Trophoblast cell (in vitro differentiated cells and primary cell): ENCODE data around the gene OSBPL3.

Experiments
- DNase-seq, 2 donors: peaks; one replicate each; pipeline ENCODE4 v3.0.0-alpha.2; 2016
- H2AFZ ChIP-seq: 2 replicates; pipeline ENCODE4 v1.6.1; 2013; ENCODE audit warnings: low read length, moderate library complexity, mild to moderate bottlenecking; ENCODE audit not compliant: insufficient read depth, poor library complexity
- H2AK5ac ChIP-seq: 2 replicates; pipeline ENCODE4 v1.6.1; 2013; ENCODE audit warnings: mild to moderate bottlenecking, low read length
- H2BK120ac ChIP-seq: 2 replicates; pipeline ENCODE4 v1.6.1; 2013; ENCODE audit warnings: low read length, mild to moderate bottlenecking, moderate library complexity; ENCODE audit not compliant: insufficient read depth, poor library complexity
- H2BK12ac ChIP-seq: 2 replicates; pipeline ENCODE4 v1.6.1; 2013; ENCODE audit warnings: mild to moderate bottlenecking, low read length, moderate library complexity
- H2BK5ac ChIP-seq: 2 replicates; pipeline ENCODE4 v1.6.1; 2013; ENCODE audit warnings: low read length, low read depth, moderate library complexity, mild to moderate bottlenecking; ENCODE audit not compliant: poor library complexity
- H3K14ac ChIP-seq: 2 replicates; pipeline ENCODE4 v1.6.1; 2013; ENCODE audit warnings: mild to moderate bottlenecking, low read length
- H3K18ac ChIP-seq: 2 replicates; pipeline ENCODE4 v1.6.1; 2013; ENCODE audit warnings: mild to moderate bottlenecking, low read length
- H3K23ac ChIP-seq: 2 replicates; pipeline ENCODE4 v1.6.1; 2013; ENCODE audit warnings: low read length
- H3K27ac ChIP-seq: 2 replicates; pipeline ENCODE4 v1.5.1; 2013; ENCODE audit warnings: low read depth, mild to moderate bottlenecking, inconsistent platforms, low read length, moderate library complexity
- H3K27me3 ChIP-seq: 2 replicates; pipeline ENCODE4 v1.6.1; 2013; ENCODE audit warnings: inconsistent platforms, mild to moderate bottlenecking, low read length, moderate library complexity; ENCODE audit not compliant: insufficient read depth
- H3K36me3 ChIP-seq, 2 experiments: 1 replicate in 1 of 2; 2 replicates in 1 of 2; pipeline ENCODE4 v1.6.1; 2013; ENCODE audit warnings: low read length in 2 of 2, mild to moderate bottlenecking in 2 of 2, moderate library complexity in 1 of 2; ENCODE audit not compliant: insufficient read depth in 2 of 2, control insufficient read depth in 1 of 2
- H3K4ac ChIP-seq: 2 replicates; pipeline ENCODE4 v1.6.1; 2013; ENCODE audit warnings: low read depth, mild to moderate bottlenecking, low read length, moderate library complexity
- H3K4me1 ChIP-seq, 2 experiments: 1 replicate in 1 of 2; 2 replicates in 1 of 2; pipeline ENCODE4 v1.6.1; 2013; ENCODE audit warnings: low read length in 2 of 2, mild to moderate bottlenecking in 2 of 2, moderate library complexity in 1 of 2; ENCODE audit not compliant: insufficient read depth in 2 of 2, control insufficient read depth in 1 of 2
- H3K4me2 ChIP-seq: 2 replicates; pipeline ENCODE4 v1.6.1; 2013; ENCODE audit warnings: inconsistent platforms, mild to moderate bottlenecking, low read length, moderate library complexity
- H3K4me3 ChIP-seq: 2 replicates; pipeline ENCODE4 v1.5.1; 2013; ENCODE audit warnings: mild to moderate bottlenecking, low read depth, low read length, inconsistent platforms
- H3K79me1 ChIP-seq: one replicate; pipeline ENCODE4 v1.6.1; 2013; ENCODE audit warnings: low read length
- H3K79me2 ChIP-seq: 2 replicates; pipeline ENCODE4 v1.6.1; 2013; ENCODE audit warnings: low read length, mild to moderate bottlenecking; ENCODE audit not compliant: control insufficient read depth, insufficient read depth, poor library complexity
- H3K9ac ChIP-seq: 2 replicates; pipeline ENCODE4 v1.6.1; 2013; ENCODE audit warnings: mild to moderate bottlenecking, low read length
- H3K9me3 ChIP-seq: 2 replicates; pipeline ENCODE4 v1.6.1; 2013; ENCODE audit warnings: low read depth, mild to moderate bottlenecking, control low read depth, inconsistent platforms, low read length; ENCODE audit not compliant: insufficient read depth
- H4K12ac ChIP-seq: 2 replicates; pipeline ENCODE4 v1.6.1; 2013; ENCODE audit warnings: low read depth, mild to moderate bottlenecking, low read length, moderate library complexity
- H4K8ac ChIP-seq: 2 replicates; pipeline ENCODE4 v1.6.1; 2013; ENCODE audit warnings: low read depth, mild to moderate bottlenecking, low read length, moderate library complexity
- H4K91ac ChIP-seq: one replicate; pipeline ENCODE4 v1.6.1; 2013; ENCODE audit warnings: low read depth, mild to moderate bottlenecking, low read length, moderate library complexity
- WGBS: extraction: QIAGEN DNeasy Blood & Tissue Kit; methylation state at CpG from one replicate; pipeline ENCODE4 v1.1.7; 2013; ENCODE audit warnings: missing lambda C conversion rate; ENCODE audit not compliant: insufficient read length, insufficient coverage; ENCODE audit errors: extremely low coverage; 5-methylcytosine and 5-hydroxymethylcytosine counted together

OSBPL3 gene

GRCh38 chr7:24764011-24764410 is 216.0 kb downstream of the OSBPL3 start:
- Histone ChIP-seq H3K14ac (no peak overlapping the region), H2AK5ac (no peak overlapping the region), H3K79me2 (no peaks in the 10 kb centered on the region), H3K79me1 (no peaks in the 10 kb centered on the region), H3K18ac (no peak overlapping the region), H4K12ac (no peak overlapping the region), H3K4me3 (no peak overlapping the region), H2BK5ac (no peak overlapping the region), H2AFZ (no peak overlapping the region), H4K91ac (no peak overlapping the region), H3K27me3 (no peaks in the 10 kb centered on the region), H3K4me1 (no peaks in the 10 kb centered on the region), H3K4ac (no peak overlapping the region), H3K27ac (no peak overlapping the region), H2BK12ac (no peak overlapping the region), H4K8ac (no peak overlapping the region), H2BK120ac (no peak overlapping the region), H3K9me3 (no peaks in the 10 kb centered on the region), H3K23ac (no peak overlapping the region), H3K4me2 (no peak overlapping the region), H3K9ac (no peak overlapping the region), H3K36me3 (no peaks in the 10 kb centered on the region)
- DNase-seq: no peak
- WGBS: no CpG with 5 or more reads among the region's 1 CpG

DNA sequence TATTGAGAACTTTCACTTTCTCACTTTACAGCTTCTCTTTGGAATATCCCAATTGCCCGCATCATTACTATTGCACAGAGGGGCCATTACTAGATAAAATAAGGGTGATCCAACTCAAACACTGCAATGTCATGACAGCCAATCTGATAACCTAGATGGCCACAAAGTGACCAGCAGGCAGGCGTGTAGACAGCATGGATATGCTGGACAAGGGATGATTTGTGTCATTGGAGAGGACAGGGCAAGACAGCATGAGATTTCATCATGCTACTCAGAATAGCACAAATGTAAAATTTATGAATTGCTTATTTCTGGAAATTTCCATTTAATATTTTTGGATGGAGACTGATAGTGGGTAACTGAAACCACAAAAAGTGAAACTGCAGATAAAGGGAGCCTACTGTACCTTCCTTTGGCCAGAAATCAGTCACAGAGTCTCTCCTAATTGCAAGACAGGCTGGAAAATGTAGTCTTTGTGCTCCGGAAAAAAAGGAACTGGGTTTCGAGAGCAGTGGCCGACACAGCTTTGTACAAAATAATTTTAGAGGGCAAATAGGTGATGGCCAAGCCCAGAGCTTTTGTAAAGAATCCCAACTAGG is 216.6 kb downstream of the OSBPL3 start:
- no peak overlapping the region for H3K27ac ChIP-seq

DNA sequence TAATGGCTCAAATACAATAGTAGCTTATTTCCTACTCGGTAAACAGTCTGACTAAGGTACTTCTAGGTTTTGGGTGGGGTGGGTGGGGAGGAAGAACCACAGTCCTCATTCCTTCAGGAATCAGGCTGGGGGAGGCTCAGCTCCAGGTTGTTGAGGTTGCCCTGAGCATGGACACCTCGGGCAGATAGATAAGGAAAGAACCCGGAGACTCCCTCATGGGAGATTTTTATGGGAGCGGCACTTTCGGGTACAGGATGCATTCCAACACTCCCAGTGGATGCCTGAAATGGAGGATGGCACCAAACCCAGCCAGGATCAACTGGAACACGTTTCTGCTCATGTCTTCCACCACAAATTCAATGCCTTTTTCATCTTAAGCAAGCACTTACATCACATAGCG is 217.2 kb downstream of the OSBPL3 start:
- peaks cover under 1% of the 10 kb centered on the region for H3K79me2 ChIP-seq
- H3K4ac ChIP-seq: no peak overlapping the region
- H3K27me3 ChIP-seq: no peaks in the 10 kb centered on the region
- no CpG with 5 or more reads among the region's 7 CpGs for WGBS
- no peak overlapping the region for H3K27ac ChIP-seq
- peaks cover under 1% of the 10 kb centered on the region for H3K79me1 ChIP-seq
- no peaks in the 10 kb centered on the region for H3K36me3 ChIP-seq
- no peak overlapping the region for H4K12ac ChIP-seq
- H2BK120ac ChIP-seq: no peak overlapping the region
- H3K18ac ChIP-seq: no peak overlapping the region
- no peak overlapping the region for H3K9ac ChIP-seq
- no peak overlapping the region for H4K8ac ChIP-seq
- H2AFZ ChIP-seq: no peak overlapping the region
- H2AK5ac ChIP-seq: no peak overlapping the region
- H3K14ac ChIP-seq: no peak overlapping the region
- no peak overlapping the region for H4K91ac ChIP-seq
- no peak overlapping the region for H3K4me2 ChIP-seq
- no peak for DNase-seq
- no peak overlapping the region for H3K4me3 ChIP-seq
- peaks cover 0 to 4% of the 10 kb centered on the region in 2 experiments for H3K4me1 ChIP-seq
- no peak overlapping the region for H3K23ac ChIP-seq
- H3K9me3 ChIP-seq: no peaks in the 10 kb centered on the region
- no peak overlapping the region for H2BK5ac ChIP-seq
- no peak overlapping the region for H2BK12ac ChIP-seq

More for the DNA sequence above, 216.6 kb downstream of the OSBPL3 start:
- no peak overlapping the region for H4K12ac ChIP-seq
- H3K27me3 ChIP-seq: no peaks in the 10 kb centered on the region
- H2AK5ac ChIP-seq: no peak overlapping the region
- no peak overlapping the region for H3K4me2 ChIP-seq
- H2BK120ac ChIP-seq: no peak overlapping the region
- no peak overlapping the region for H2AFZ ChIP-seq
- H3K79me1 ChIP-seq: no peaks in the 10 kb centered on the region
- no peak overlapping the region for H3K9ac ChIP-seq
- H3K9me3 ChIP-seq: no peaks in the 10 kb centered on the region
- H3K23ac ChIP-seq: no peak overlapping the region
- no peaks in the 10 kb centered on the region for H3K79me2 ChIP-seq
- no peak overlapping the region for H3K14ac ChIP-seq
- no peak for DNase-seq
- no peak overlapping the region for H3K4me3 ChIP-seq
- H4K91ac ChIP-seq: no peak overlapping the region
- H3K4me1 ChIP-seq: no peaks in the 10 kb centered on the region
- no peaks in the 10 kb centered on the region for H3K36me3 ChIP-seq
- H4K8ac ChIP-seq: no peak overlapping the region
- H3K18ac ChIP-seq: no peak overlapping the region
- no peak overlapping the region for H2BK12ac ChIP-seq
- H2BK5ac ChIP-seq: no peak overlapping the region
- no CpG with 5 or more reads among the region's 5 CpGs for WGBS
- H3K4ac ChIP-seq: no peak overlapping the region

DNA sequence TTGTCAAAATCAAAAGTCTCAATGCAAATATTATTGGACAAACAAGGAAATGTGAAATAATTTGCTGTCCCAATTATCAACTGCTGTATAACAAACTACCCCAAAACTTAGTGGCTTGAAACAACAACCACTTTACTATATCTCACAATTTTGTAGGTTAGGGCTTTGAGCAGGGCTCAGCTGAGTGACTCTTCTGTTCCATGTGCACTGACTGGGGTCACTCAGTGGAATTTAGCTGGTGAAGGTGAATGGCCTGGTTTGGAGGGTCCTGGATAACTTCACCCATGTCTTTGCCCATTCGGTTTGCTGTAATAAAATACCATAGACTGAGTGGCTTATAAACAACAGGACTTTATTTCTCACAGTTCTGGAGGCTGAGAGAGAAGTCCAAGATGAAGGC is 219.0 kb downstream of the OSBPL3 start:
- Histone ChIP-seq H3K4me3 (no peak overlapping the region), H4K8ac (no peak overlapping the region), H4K12ac (no peak overlapping the region), H3K79me2 (peaks cover 9% of the 10 kb centered on the region), H2BK12ac (no peak overlapping the region), H3K27me3 (no peaks in the 10 kb centered on the region), H2BK5ac (no peak overlapping the region), H2BK120ac (no peak overlapping the region), H3K9ac (no peak overlapping the region), H3K14ac (no peak overlapping the region), H3K36me3 (no peaks in the 10 kb centered on the region), H3K23ac (no peak overlapping the region), H4K91ac (no peak overlapping the region), H3K27ac (no peak overlapping the region), H3K4me1 (peaks cover 5 to 14% of the 10 kb centered on the region in 2 experiments), H3K4ac (no peak overlapping the region), H2AK5ac (no peak overlapping the region), H3K4me2 (no peak overlapping the region), H3K18ac (no peak overlapping the region), H3K79me1 (peaks cover 11% of the 10 kb centered on the region), H3K9me3 (no peaks in the 10 kb centered on the region), H2AFZ (no peak overlapping the region)
- DNase-seq: no peak
- WGBS: no CpG with 5 or more reads among the region's 1 CpG
